GM21515 (cell line): ENCODE data around the gene RPN2.

ENCODE experiments used
- ATAC-seq: cut with Tn5 transposase; IDR thresholded peaks from one replicate; pipeline ENCODE4 v1.9.1; 2021; ENCODE audit not compliant: unreplicated experiment

Gene RPN2

GRCh38 chr20:37261714-37262113 is 82.6 kb downstream of the RPN2 start, which contains the start of gene GHRH:
Gene GHRH (minus strand): TSS chr20:37261814. CDS start chr20:37256889, 4,925 bp downstream.
- no peak for ATAC-seq

GRCh38 chr20:37262505-37262904 is 83.4 kb downstream of the RPN2 start:
- no peak for ATAC-seq

- no peak for ATAC-seq
Measured at GRCh38 chr20:37263686-37264085, 84.6 kb downstream of the RPN2 start.

- ATAC-seq: no peak
Measured at GRCh38 chr20:37265152-37265551, 86.0 kb downstream of the RPN2 start.

GRCh38 chr20:37266940-37267666 is 88.0 kb downstream of the RPN2 start:
- no peak for ATAC-seq

GRCh38 chr20:37267667-37268313 is 88.7 kb downstream of the RPN2 start:
- ATAC-seq: no peak

- peak; percentile 49 for ATAC-seq
Measured at GRCh38 chr20:37270576-37271420, 91.7 kb downstream of the RPN2 start.

- ATAC-seq: no peak
Measured at GRCh38 chr20:37271421-37271768, 92.3 kb downstream of the RPN2 start.

GRCh38 chr20:37273988-37274387 is 94.9 kb downstream of the RPN2 start:
- ATAC-seq: no peak

GRCh38 chr20:37274851-37275524 is 95.9 kb downstream of the RPN2 start:
- ATAC-seq: no peak

- ATAC-seq: no peak
Measured at GRCh38 chr20:37276494-37277252, 97.5 kb downstream of the RPN2 start.

GRCh38 chr20:37277253-37277593 is 98.1 kb downstream of the RPN2 start:
- ATAC-seq: no peak

GRCh38 chr20:37278966-37279590 is 99.9 kb downstream of the RPN2 start:
- ATAC-seq: no peak

GRCh38 chr20:37279820-37280219 is 100.7 kb downstream of the RPN2 start:
- ATAC-seq: no peak

- no peak for ATAC-seq
Measured at GRCh38 chr20:37280403-37280802, 101.3 kb downstream of the RPN2 start.

GRCh38 chr20:37282556-37282955 is 103.4 kb downstream of the RPN2 start:
- ATAC-seq: no peak

- ATAC-seq: no peak
Measured at GRCh38 chr20:37283530-37284195, 104.5 kb downstream of the RPN2 start.

- no peak for ATAC-seq
Measured at GRCh38 chr20:37284691-37285161, 105.6 kb downstream of the RPN2 start.

- ATAC-seq: no peak
Measured at GRCh38 chr20:37285664-37286374, 106.7 kb downstream of the RPN2 start.
